Epidermal melanocyte (primary cell): ENCODE results near the gene HIVEP2.
A peak's percentile ranks its signal among the peaks of the same experiment; 100 is the strongest.
"Not testable (repeated sequence)": the region's sequence is repeated elsewhere in the genome, so short reads cannot be mapped to it uniquely, and the experiment has no call there.

Experiments used
- DNase-seq: peaks from one replicate; pipeline ENCODE4 v3.0.0; 2011; ENCODE audit warnings: low spot score; ENCODE audit not compliant: insufficient read length

Gene HIVEP2

GRCh38 chr6:142945049-142945445 lies at the start of gene HIVEP2:
TSS of gene HIVEP2 (minus strand) at chr6:142945176. CDS start at chr6:142774738, 170,438 bp downstream.
- no peak for DNase-seq

GRCh38 chr6:142993977-142994376 lies 49.0 kb upstream of the HIVEP2 start:
- DNase-seq, result no peak

- DNase-seq, result no peak
Observed at GRCh38 chr6:142987490-142987889, 42.5 kb upstream of the HIVEP2 start.

- DNase-seq, result no peak
Observed at GRCh38 chr6:142985281-142985680, 40.3 kb upstream of the HIVEP2 start.

GRCh38 chr6:142984386-142984785 lies 39.4 kb upstream of the HIVEP2 start:
- DNase-seq, result no peak

GRCh38 chr6:142975365-142975764 lies 30.4 kb upstream of the HIVEP2 start:
- no peak for DNase-seq

GRCh38 chr6:142970941-142971340 lies 26.0 kb upstream of the HIVEP2 start:
- DNase-seq, result not testable (repeated sequence)

GRCh38 chr6:142968601-142969000 lies 23.6 kb upstream of the HIVEP2 start:
- DNase-seq, result no peak

GRCh38 chr6:142966294-142966693 lies 21.3 kb upstream of the HIVEP2 start:
- no peak for DNase-seq

GRCh38 chr6:142965164-142965563 lies 20.2 kb upstream of the HIVEP2 start:
- DNase-seq, result no peak

GRCh38 chr6:142960098-142960497 lies 15.1 kb upstream of the HIVEP2 start:
- DNase-seq, result no peak

- DNase-seq, result no peak
Observed at GRCh38 chr6:142958343-142958742, 13.4 kb upstream of the HIVEP2 start.

GRCh38 chr6:142956726-142957125 lies 11.8 kb upstream of the HIVEP2 start:
- DNase-seq, result no peak

GRCh38 chr6:142954844-142955243 lies 9.9 kb upstream of the HIVEP2 start:
- no peak for DNase-seq

- DNase-seq, result no peak
Observed at GRCh38 chr6:142953373-142954273, 8.6 kb upstream of the HIVEP2 start.

- no peak for DNase-seq
Observed at GRCh38 chr6:142952614-142953013, 7.6 kb upstream of the HIVEP2 start.

- no peak for DNase-seq
Observed at GRCh38 chr6:142950291-142950690, 5.3 kb upstream of the HIVEP2 start.

- no peak for DNase-seq
Observed at GRCh38 chr6:142947714-142948480, 2.9 kb upstream of the HIVEP2 start.

- DNase-seq, result peak; percentile 43
Observed at GRCh38 chr6:142946924-142947713, 2.1 kb upstream of the HIVEP2 start.

- DNase-seq, result peak; percentile 86
Observed at GRCh38 chr6:142946181-142946923, 1.4 kb upstream of the HIVEP2 start.
